Mesothelial cell of epicardium (in vitro differentiated cells): ENCODE data around the gene TBX21. TPM values are rescaled to one million over a fixed set of nuclear protein-coding genes. Genes with fewer than 3 reads are reported as not detected.

Source experiments
- DNase-seq, 2 experiments: peaks; one replicate each; pipeline ENCODE4 v3.0.0; 2021; ENCODE audit warnings: low spot score in 2 of 2; ENCODE audit not compliant: unreplicated experiment in 2 of 2
- H3K27ac Mint-ChIP-seq: 2 replicates; pipeline ENCODE4 v1.8.0; 2021; ENCODE audit warnings: mixed read lengths
- H3K27me3 Mint-ChIP-seq: 2 replicates; pipeline ENCODE4 v1.8.0; 2021; ENCODE audit warnings: low read depth, mixed read lengths
- H3K36me3 Mint-ChIP-seq: 2 replicates; pipeline ENCODE4 v1.8.0; 2021; ENCODE audit warnings: mixed read lengths
- H3K4me1 Mint-ChIP-seq: 2 replicates; pipeline ENCODE4 v1.8.0; 2021; ENCODE audit warnings: mixed read lengths
- H3K4me3 Mint-ChIP-seq: 2 replicates; pipeline ENCODE4 v1.8.0; 2021; ENCODE audit warnings: mild to moderate bottlenecking, moderate library complexity, mixed read lengths
- H3K9me3 Mint-ChIP-seq: 2 replicates; pipeline ENCODE4 v1.8.0; 2021; ENCODE audit warnings: mixed read lengths
- total RNA-seq: library from RNA; stranded (reverse); gene quantifications from 3 replicates; pipeline ENCODE4 v1.2.1, GENCODE V29; 2021
- TF ChIP-seq, protein P1 (sequence below): fragments of 200-600 bp; sonication (generic); IDR thresholded peaks from one replicate; pipeline ENCODE4 v1.5.0; 2021; ENCODE audit warnings: antibody characterized with exemption; ENCODE audit not compliant: unreplicated experiment

The TBX21 gene
- total RNA-seq, 1 donor from 2014 or later = not detected

DNA sequence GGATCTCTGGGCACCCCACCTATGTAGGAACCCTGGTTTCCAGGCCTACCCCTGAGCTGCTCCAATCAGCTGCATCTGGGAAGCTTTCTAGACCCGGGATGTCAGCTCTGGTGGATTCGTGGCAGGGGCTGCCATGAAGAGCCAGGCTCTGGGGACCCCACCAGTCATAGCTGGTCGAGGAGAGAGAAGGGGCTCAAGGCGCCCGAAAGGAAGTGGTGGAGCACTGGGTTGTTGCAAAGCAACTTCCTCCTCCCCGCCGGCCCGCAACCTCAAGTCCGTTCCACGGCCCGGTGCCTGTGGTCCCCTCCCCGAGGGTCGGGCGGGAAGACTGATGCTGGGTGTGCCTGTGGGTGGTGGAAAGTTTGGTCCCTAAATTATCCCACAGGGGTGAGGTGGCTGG, 28.9 kb upstream of the TBX21 start:
- TF ChIP-seq, protein P1, sequence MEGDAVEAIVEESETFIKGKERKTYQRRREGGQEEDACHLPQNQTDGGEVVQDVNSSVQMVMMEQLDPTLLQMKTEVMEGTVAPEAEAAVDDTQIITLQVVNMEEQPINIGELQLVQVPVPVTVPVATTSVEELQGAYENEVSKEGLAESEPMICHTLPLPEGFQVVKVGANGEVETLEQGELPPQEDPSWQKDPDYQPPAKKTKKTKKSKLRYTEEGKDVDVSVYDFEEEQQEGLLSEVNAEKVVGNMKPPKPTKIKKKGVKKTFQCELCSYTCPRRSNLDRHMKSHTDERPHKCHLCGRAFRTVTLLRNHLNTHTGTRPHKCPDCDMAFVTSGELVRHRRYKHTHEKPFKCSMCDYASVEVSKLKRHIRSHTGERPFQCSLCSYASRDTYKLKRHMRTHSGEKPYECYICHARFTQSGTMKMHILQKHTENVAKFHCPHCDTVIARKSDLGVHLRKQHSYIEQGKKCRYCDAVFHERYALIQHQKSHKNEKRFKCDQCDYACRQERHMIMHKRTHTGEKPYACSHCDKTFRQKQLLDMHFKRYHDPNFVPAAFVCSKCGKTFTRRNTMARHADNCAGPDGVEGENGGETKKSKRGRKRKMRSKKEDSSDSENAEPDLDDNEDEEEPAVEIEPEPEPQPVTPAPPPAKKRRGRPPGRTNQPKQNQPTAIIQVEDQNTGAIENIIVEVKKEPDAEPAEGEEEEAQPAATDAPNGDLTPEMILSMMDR = no peak
- H3K4me3 Mint-ChIP-seq = no peak overlapping the region
- DNase-seq = no peak
- H3K27ac Mint-ChIP-seq = no peak overlapping the region
- peaks cover 14% of the 10 kb centered on the region for H3K27me3 Mint-ChIP-seq
- no peaks in the 10 kb centered on the region for H3K9me3 Mint-ChIP-seq
- H3K4me1 Mint-ChIP-seq = peaks cover 5% of the 10 kb centered on the region
- H3K36me3 Mint-ChIP-seq = peaks cover 11% of the 10 kb centered on the region

DNA sequence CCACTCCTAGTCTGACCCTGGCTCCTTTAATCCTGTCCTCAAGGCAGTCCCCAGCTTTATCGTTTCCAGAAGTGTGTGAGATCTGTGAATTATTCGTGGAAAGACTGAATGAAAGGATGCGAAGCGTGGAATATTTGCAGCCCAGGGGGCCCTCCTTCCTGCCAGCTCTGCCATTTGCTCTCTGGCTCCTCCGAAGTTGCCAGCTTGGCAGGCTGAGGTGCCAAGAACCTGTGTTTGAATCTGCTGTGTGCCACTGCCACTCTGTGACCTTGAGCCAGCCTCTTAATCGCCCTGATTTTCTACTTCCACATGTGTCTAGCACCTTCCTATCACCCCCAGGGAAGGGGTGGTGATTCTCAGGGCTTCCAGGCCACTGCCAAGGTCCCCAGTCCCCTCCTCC, 28.3 kb upstream of the TBX21 start:
- Mint-ChIP-seq H3K27ac (no peak overlapping the region), H3K27me3 (peaks cover 18% of the 10 kb centered on the region), H3K4me3 (no peak overlapping the region), H3K4me1 (peaks cover 5% of the 10 kb centered on the region), H3K36me3 (peaks cover 12% of the 10 kb centered on the region), H3K9me3 (no peaks in the 10 kb centered on the region)
- TF ChIP-seq, protein P1 = no peak
- DNase-seq = no peak

DNA sequence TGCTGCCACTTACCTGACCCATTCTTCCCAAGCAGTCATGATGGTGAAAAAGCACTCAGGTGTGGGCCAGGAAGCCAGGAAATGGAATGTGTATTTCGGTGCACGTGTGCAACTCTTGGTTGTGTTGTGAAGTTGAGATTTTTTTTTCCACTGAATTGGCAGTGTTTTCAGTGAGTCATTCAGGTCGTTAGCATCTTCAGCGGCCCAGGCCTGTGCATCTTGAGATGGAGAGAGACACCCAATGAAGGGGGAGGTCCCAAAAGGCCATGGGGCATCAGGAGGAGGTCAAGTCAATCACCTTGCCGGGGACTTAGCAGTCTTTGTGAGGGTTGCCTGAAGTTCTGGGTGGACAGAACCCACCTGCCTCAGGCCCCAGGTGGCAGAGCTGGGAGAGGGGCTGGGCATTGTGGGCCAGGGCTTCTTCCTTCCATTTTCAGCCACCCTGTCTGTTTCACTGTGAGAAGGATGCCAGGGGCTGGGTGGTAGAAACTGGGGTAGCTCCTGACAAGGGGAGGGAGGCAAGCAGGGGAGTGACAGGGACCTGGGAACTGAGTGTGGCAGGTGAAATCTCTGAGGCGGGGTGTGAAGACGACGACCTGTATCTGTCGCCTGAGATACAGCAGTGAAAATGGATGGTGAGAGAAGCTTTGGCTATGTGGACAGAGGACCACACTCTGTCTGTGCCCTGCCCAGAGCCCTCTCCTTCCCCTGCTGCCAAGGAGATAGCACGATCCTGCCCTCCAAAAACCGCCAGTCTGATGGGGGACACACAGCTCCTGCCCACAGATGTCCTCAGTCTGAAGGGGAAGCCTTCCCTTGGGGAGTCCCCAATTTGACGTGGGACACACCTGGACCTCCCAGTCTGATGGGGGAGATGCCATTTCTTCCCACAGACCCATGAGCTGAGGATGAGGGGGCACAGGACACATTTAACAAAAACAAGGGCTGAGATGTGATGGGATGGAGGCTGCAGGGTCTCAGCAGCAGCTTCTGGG, 27.2 kb upstream of the TBX21 start:
- Mint-ChIP-seq H3K4me3 (no peak overlapping the region), H3K9me3 (no peaks in the 10 kb centered on the region), H3K4me1 (peaks cover 5% of the 10 kb centered on the region), H3K36me3 (peaks cover 17% of the 10 kb centered on the region), H3K27me3 (peaks cover 20% of the 10 kb centered on the region), H3K27ac (no peak overlapping the region)
- TF ChIP-seq, protein P1 = no peak
- DNase-seq = no peak

DNA sequence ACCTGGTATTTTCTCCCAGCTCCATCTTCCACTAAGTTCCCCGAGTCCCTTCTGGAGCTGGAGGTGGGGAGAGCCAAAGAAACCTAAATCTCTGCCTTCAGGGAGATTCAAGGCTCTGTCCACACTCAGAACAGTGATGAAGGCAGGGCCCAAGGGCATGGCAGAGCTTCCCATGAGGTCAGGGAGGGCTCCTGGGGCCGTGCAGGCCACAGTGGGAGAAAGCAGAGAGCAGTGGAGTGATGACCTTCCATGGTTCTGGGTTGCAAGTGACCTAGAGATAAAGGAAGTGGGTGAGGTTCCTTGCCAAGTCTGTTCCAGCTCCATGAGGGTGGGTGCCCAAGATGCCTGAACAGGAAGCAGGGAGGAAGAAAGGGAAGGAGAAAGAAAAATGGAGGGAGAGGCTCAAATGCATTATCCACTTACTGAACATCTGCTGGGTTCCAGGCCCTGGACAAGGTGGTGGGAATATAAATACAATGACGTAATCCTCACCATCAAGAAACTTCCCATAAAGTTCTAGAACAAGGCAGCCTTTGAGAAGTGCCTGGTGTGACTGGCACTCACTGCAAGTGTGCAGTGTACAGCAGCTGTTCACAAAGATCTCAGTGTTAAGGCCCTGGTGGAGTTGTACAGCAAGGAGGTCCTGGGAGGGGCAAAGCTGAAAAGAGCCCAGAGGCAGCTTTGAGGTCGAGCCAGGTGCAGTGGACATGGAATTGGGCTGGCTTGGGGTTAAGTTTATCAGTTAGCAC, 25.8 kb upstream of the TBX21 start:
- no peak for DNase-seq
- TF ChIP-seq, protein P1 = no peak
- no peaks in the 10 kb centered on the region for H3K4me1 Mint-ChIP-seq
- peaks cover 20% of the 10 kb centered on the region for H3K27me3 Mint-ChIP-seq
- H3K27ac Mint-ChIP-seq = no peak overlapping the region
- no peak overlapping the region for H3K4me3 Mint-ChIP-seq
- H3K36me3 Mint-ChIP-seq = peaks cover 19% of the 10 kb centered on the region
- no peaks in the 10 kb centered on the region for H3K9me3 Mint-ChIP-seq

DNA sequence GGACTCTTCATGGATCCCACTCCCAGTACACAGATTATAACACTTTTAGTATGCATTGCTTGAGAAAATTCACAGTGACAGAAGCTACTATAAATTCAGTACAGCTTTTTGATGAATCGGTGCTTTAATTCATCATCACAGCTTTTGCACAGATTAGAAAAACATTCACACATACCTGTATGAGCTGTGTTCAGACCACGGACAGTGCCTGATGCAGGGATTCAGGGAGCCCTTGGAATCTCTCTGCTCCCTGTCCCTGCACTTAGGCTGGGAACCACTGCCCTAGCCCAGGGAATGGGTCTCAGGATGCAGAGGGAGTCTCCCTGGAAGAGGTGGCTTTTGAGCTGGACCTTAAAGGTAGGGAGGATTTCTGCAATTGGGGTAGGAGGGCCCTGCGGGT, 25.2 kb upstream of the TBX21 start:
- H3K4me3 Mint-ChIP-seq = no peak overlapping the region
- peaks cover 24% of the 10 kb centered on the region for H3K27me3 Mint-ChIP-seq
- no peaks in the 10 kb centered on the region for H3K4me1 Mint-ChIP-seq
- TF ChIP-seq, protein P1 = no peak
- peaks cover 19% of the 10 kb centered on the region for H3K36me3 Mint-ChIP-seq
- no peak for DNase-seq
- H3K27ac Mint-ChIP-seq = no peak overlapping the region
- H3K9me3 Mint-ChIP-seq = no peaks in the 10 kb centered on the region
